ENCODE data around the gene NUP35.

The NUP35 gene, protein sequence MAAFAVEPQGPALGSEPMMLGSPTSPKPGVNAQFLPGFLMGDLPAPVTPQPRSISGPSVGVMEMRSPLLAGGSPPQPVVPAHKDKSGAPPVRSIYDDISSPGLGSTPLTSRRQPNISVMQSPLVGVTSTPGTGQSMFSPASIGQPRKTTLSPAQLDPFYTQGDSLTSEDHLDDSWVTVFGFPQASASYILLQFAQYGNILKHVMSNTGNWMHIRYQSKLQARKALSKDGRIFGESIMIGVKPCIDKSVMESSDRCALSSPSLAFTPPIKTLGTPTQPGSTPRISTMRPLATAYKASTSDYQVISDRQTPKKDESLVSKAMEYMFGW

DNA sequence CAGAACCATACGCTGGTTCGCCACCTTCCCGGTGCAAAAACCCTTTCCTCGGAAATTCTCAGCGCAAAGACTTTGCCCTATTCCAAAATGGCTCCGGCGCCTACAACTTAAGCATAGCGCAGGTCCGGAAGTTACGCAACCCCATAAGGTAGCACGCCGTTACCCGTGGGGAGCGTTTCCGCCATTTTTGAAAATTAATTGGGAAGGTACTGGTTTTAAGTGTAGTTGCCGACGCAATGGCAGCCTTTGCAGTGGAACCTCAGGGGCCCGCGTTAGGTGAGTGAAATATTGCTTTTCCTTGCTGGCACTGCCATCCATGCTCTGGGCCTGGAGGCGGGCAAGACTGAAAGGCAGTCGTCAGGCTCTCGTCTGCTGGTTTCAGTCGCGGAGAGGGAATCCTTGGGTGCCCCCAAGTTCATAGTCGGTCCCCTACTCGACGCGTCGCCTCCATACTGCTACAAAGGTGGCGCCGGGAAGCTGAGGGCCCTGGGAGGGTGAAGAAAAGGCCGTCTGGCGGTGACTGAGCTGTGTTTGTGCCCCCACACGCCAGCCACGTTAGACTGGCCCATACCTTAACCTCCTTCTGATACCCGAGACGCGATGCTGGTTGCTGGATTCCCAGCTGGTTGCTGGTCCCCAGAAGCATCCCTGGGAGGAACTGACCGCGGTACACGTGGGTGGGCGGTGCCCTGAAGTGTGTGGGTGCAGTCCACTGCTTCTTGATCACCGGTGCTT lies at the start of gene NUP35:
Gene NUP35, plus strand, starts transcription at position 222 of the 735 bp plus-strand sequence. Its CDS starts 15 bp downstream, at position 237.
- TF ChIP-seq GATA1 (IDR thresholded peaks at IDR 0.05; ENCODE audit: low read depth, low read length) (no peak), POLR2A (IDR thresholded peaks at IDR 0.05; ENCODE audit: low read length) (peak; percentile 79)
- peak; percentile 91 to 93 for DNase-seq

DNA sequence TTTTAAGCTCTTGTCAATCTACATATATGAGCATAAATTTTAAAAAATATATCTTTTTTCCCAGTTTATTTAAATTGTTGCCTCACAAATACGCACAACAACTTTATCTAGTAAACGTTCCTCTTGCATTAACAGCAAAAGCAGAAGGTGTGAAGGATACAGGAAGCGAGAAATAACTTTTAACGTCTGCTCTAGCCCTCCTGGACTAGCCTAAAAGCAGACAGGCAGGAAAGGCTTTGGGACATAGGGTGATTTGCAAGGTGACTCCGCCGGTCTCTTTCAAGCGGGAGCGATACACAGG lies 46.1 kb upstream of the NUP35 start:
- no peak for TF ChIP-seq GATA1 (IDR thresholded peaks at IDR 0.05; ENCODE audit: low read depth, low read length)
- TF ChIP-seq POLR2A (IDR thresholded peaks at IDR 0.05; ENCODE audit: low read length), result no peak
- DNase-seq, result no peak

DNA sequence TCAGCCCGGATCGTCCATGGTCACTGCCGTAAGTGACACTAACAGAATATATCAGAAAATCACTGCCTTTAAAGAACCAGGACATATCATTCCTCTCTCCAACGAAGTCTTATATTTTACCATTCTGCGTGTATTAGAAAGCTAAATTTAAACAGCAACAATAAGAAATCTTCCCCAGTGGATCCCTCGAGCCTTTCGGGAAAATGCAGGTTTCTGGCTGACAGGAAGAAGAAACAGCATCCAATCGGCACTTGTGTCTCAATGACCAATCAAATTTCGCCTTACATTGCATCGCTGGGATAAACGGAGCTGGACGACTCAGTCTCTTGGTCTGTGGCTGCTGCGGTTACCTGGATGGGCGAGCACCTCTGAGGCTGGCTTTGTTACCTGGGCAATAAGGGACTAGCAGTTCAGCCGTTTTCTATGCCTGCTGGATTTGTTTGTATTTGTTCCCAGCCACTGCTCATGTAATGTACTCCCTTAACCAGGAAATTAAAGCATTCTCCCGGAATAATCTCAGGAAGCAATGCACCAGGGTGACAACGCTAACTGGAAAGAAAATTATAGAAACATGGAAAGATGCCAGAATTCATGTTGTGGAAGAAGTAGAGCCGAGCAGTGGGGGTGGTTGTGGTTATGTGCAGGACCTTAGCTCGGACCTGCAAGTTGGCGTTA lies 45.6 kb upstream of the NUP35 start, which contains the start of gene DUSP19:
Gene DUSP19, plus strand, starts transcription at position 284 of the 675 bp plus-strand sequence. Its CDS starts 187 bp downstream, at position 471.
- peak; percentile 89 to 94 for DNase-seq
- TF ChIP-seq GATA1 (IDR thresholded peaks at IDR 0.05; ENCODE audit: low read depth, low read length) (no peak), POLR2A (IDR thresholded peaks at IDR 0.05; ENCODE audit: low read length) (peak; percentile 86)

DNA sequence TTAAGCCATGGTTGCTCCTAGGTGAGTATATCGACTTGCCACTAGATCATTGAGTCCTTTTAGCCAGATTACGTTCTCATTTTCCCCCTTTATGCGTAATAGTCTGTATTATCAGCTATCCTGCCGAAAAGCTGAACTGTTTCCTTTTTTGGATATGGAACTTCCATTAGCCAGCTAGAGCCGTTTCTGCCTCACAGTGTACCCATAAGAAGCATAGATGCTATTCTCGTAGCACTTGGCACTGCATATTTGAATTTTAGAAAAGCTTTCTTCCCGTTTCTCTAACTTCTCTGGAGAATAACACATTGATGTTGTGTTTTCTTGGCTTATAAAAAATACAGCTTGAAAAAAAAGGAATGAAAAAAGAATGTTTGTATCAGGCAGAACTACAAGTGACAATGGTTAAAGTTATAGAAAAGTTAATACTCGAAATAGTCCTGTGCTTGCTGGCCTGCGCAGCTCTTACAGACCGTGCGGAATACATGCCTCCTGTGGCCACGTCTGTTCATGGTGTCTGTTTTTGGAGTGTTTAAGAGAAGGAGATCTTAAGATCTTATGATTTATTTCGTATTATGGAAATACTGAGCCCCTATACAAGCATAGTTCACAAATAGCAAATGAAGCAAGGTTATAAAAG lies 45.0 kb upstream of the NUP35 start:
- DNase-seq, result peak; percentile 30 to 47
- TF ChIP-seq GATA1 (IDR thresholded peaks at IDR 0.05; ENCODE audit: low read depth, low read length) (no peak), POLR2A (IDR thresholded peaks at IDR 0.05; ENCODE audit: low read length) (no peak)

DNA sequence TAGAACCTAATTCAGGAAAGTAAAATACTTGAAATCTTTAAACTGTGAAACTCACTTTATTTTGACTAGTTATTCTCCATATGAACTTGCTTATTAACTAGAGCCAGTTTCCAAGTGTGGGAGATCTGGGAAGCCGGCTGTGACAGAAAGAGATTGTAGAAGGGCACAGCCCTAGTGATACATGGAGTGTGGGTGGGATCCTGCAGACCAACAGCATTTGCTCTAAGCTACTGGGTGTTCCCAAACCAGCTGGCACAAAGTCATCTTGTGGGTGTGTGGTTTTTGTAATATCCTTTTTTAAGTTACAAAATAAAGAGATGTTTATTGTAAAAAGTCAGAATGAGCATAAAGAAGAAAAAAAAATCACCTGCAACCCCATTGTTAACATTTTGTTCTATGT lies 42.3 kb upstream of the NUP35 start:
- TF ChIP-seq POLR2A (IDR thresholded peaks at IDR 0.05; ENCODE audit: low read length), result no peak
- peak in 1 of 2 experiments; percentile 14 for DNase-seq

DNA sequence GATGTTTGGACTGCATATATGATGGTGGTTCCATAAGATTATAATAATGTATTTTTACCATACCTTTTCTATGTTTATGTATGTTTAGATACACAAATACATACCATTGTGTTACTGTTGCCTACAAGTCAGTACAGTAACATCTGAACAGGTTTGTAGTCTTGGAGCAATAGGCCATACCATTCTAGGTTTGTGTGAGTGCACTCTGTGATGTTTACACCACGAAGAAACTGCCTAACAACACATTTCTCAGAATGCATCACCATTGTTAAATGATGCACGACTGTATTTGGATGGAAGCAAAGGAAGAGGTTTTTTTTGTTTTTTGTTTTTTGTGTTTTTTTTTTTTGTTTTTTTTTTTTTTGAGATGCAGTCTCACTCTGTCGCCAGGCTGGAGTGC lies 36.2 kb upstream of the NUP35 start:
- TF ChIP-seq GATA1 (IDR thresholded peaks at IDR 0.05; ENCODE audit: low read depth, low read length), result no peak
- no peak for TF ChIP-seq POLR2A (IDR thresholded peaks at IDR 0.05; ENCODE audit: low read length)
- no peak for DNase-seq

DNA sequence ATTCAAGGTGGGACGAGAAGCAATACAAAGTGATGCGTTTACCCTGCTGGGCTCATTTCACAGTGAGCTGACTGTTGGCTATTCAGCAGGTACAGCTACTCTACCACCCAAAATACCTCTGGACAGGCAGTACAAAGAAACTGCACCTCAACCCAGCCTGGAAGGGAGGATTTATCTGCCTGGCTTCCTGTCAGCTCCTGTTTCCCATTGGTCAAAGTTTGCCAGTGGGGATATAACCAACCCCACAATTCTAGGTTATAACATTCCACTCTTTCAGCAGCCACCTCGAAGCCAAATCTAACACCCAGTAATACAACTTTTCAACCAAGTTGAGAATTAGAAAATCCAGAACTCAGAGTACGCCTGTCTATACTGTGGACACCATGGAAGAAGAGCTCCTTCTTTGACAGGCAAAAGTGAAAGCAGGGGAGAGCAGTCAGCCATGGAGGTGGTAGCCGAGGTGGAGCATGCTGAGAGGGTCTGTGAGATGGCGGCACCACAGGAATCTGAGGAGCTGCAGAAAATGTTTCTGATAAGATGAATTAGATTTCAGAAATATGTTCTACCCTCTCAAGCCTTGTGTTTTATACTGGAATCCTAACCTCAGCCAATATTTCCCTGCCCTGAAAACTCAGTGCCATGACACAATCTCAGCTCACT lies 34.9 kb upstream of the NUP35 start:
- TF ChIP-seq POLR2A (IDR thresholded peaks at IDR 0.05; ENCODE audit: low read length) (no peak), GATA1 (IDR thresholded peaks at IDR 0.05; ENCODE audit: low read depth, low read length) (no peak)
- no peak for DNase-seq

DNA sequence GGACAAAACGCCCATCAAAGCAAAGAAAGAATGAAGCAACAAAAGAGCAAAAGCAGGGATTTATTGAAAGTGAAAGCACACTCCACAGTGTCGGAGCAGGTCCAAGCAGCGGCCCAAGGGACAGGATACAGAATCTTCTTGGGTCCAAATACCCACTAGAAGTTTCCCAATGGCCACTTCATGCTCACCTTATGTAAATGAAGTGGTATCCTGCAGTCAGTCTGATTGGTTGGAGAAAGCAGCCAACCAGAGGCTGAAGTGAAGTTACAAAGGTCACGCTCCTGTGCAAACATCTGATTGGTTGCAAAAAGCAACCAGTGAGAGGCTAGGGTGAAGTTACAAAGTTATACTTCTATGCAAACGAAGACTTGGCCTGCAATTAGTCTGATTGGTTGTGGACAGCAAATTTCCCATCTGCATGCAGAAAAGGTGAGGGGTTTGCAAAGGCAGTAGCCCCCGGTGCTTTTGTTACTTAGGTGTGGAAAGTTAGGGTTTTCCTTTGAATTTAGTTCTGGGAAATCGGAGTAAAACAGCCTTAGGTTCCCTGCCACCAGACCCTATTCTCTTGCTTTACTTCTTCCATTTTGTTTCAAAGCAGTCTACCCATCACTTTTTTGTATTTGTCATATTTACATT lies 32.8 kb upstream of the NUP35 start:
- TF ChIP-seq POLR2A (IDR thresholded peaks at IDR 0.05; ENCODE audit: low read length) (no peak), GATA1 (IDR thresholded peaks at IDR 0.05; ENCODE audit: low read depth, low read length) (no peak)
- no peak for DNase-seq

DNA sequence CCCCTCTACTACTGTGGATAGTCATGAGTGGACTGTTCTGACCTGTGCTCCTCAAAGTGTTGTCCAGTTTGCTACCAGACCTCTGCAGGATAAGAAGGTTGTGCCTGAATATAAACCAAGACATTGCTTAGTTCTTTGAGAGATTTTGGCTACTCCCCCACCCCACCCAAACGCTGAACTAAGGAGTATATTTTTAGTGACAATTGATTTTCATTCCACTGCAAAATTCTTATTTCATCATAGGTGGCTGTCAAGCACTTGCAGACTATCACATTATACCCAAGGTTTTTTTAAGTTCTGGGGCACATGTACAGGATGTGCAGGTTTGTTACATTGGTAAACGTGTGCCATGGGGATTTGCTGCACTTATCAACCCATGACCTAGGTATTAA lies 32.3 kb upstream of the NUP35 start:
- DNase-seq, result no peak
- TF ChIP-seq POLR2A (IDR thresholded peaks at IDR 0.05; ENCODE audit: low read length) (no peak), GATA1 (IDR thresholded peaks at IDR 0.05; ENCODE audit: low read depth, low read length) (no peak)

DNA sequence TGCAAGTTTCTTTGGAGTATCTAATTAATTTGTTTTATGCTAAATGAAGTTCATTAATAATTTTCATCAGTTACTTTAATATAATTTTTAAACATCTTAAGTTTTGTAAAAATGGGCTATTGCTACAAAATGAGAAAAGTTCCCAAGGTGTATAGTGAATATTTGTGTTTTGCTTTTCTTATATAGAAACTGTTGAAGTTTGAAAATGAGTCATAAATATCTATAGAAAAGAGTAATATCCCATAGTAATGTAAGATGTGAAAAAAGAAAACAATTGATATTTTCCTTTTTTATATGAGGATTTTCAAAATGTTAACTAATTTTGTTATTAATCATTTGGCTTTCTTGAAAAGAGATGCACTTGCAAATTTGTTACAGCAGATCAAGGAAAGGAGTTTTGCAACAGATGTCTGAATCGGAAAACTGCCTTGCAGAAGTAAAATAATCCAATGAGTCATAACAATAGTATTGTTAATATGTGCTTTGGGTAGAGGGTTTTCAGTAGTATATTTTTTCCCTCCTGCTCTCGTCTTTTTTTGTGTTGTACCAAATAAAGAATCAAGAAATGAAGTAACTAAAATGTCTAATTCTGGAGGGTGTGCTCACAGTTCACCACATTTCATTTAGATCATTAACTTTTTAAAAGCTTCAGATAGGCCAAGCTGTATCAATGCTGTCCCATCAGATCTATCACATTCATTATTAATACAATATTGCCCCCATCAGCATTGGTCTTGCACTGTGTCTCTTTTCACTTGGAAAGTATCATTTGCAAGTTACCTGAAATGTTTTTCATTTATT lies 30.2 kb upstream of the NUP35 start:
- no peak for DNase-seq

DNA sequence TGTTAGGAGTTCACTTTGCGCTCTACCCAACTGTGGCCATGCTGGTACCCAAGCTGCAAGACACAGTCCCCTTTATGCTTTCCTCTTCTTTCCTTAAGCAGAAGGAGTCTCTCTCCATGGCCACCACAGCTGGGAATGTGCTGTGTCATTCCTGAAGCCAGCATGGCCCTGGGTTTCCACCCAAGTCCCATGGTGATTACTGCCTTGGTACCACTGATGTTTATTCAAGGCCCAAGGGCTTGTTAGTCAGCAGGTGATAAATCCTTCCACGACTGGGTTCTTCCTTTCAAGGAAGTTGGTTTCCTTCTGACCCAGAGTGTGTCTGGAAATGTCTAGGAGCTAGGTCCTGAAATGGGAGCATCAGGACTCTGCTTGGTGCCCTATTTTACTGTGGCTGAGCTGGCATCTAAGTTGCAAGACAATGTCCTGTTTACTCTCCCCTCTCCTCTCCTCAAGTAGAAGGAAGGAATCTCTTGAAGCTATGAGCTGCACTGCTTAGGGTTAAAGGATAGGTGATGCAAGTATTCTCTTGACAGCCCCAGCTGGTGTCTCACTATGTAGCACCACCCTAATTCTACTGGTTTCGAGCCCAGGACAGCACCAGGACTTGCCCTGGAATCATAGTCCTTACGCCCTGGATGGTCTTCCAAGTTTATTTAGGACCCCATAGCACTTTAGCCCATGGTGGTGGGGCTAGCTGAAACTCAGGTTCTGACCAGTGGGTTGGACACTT lies 18.7 kb upstream of the NUP35 start:
- TF ChIP-seq GATA1 (IDR thresholded peaks at IDR 0.05; ENCODE audit: low read depth, low read length), result no peak
- no peak for TF ChIP-seq POLR2A (IDR thresholded peaks at IDR 0.05; ENCODE audit: low read length)
- DNase-seq, result no peak

More for the DNA sequence above, 30.2 kb upstream of the NUP35 start:
- no peak for TF ChIP-seq GATA1 (IDR thresholded peaks at IDR 0.05; ENCODE audit: low read depth, low read length)
- no peak for TF ChIP-seq POLR2A (IDR thresholded peaks at IDR 0.05; ENCODE audit: low read length)

DNA sequence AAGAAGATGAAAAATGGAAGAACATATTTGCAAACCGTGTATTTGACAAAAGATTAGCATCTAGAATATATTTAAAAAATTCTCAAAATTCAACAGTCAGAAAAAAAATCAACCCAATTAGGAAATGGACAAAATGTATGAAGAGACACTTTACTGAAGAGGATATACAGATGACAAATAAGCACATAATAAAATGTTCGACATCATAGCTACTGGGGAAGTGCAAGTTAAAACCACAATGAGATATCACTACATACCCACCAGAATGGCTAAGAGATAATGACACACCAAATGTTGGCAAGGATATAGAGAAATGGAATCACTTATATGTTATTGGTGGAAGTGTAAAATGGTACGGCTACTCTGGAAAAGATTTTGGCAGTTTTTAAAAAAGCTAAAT lies 11.7 kb upstream of the NUP35 start:
- TF ChIP-seq POLR2A (IDR thresholded peaks at IDR 0.05; ENCODE audit: low read length), result no peak
- TF ChIP-seq GATA1 (IDR thresholded peaks at IDR 0.05; ENCODE audit: low read depth, low read length), result no peak
- DNase-seq, result peak in 1 of 2 experiments; percentile 51
